Spleen (tissue), 7 donors: ENCODE data around the gene PCED1B.

Experiments
- POLR2A ChIP-seq, 3 donors: fragments of 450-650 bp; IDR thresholded peaks; one replicate each; pipeline ENCODE4 v1.5.1; 2017; ENCODE audit warnings: antibody characterized with exemption in 3 of 3, mild to moderate bottlenecking in 1 of 3
- POLR2AphosphoS5 ChIP-seq, 3 donors: sonication (generic); formaldehyde crosslinking; IDR thresholded peaks; one replicate each; pipeline ENCODE4 v1.5.1; 2017; ENCODE audit warnings: antibody characterized with exemption in 3 of 3
- TF ChIP-seq, protein P1 (sequence below), 11 experiments: fragments of 200-600 bp in 7 of 11; fragments of 450-650 bp in 4 of 11; sonication (generic) in 4 of 11; IDR thresholded peaks in 8 of 11; conservative IDR thresholded peaks in 3 of 11; 1 replicate in 7 of 11; 2 replicates in 4 of 11; pipeline versions ENCODE4 v1.4.0 to v1.8.0; 2016 to 2021; ENCODE audit warnings: antibody characterized with exemption in 11 of 11, inconsistent platforms in 4 of 11, mild to moderate bottlenecking in 1 of 11
- donor health status: DM: no; HTN: no; CAD: no; lungs with moderate emphysema.
- donor health status: DM: no; HTN: no; CAD: no.
- donor health status: DM: no; HTN: no; CAD: no.

DNA sequence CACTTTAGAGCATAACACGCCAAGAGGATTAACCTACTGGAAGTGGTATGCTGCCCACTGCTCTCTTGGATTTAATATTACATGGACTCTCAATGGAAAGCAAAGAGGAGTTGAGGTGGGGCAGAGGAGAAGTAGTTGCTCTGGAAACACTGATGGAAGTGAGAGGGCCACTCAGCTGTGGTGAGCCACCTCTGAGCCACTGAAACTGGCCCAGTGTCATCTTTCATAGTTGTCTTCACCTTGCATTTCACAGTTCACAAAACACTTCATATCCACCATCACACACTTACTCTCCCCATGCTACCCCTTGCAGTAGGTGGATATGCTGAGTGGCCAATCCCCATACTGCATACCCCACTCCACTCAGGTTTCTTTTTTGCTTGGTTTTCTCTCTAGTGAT is 12.2 kb upstream of the PCED1B start:
- TF ChIP-seq, protein P1, sequence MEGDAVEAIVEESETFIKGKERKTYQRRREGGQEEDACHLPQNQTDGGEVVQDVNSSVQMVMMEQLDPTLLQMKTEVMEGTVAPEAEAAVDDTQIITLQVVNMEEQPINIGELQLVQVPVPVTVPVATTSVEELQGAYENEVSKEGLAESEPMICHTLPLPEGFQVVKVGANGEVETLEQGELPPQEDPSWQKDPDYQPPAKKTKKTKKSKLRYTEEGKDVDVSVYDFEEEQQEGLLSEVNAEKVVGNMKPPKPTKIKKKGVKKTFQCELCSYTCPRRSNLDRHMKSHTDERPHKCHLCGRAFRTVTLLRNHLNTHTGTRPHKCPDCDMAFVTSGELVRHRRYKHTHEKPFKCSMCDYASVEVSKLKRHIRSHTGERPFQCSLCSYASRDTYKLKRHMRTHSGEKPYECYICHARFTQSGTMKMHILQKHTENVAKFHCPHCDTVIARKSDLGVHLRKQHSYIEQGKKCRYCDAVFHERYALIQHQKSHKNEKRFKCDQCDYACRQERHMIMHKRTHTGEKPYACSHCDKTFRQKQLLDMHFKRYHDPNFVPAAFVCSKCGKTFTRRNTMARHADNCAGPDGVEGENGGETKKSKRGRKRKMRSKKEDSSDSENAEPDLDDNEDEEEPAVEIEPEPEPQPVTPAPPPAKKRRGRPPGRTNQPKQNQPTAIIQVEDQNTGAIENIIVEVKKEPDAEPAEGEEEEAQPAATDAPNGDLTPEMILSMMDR (IDR thresholded peaks at IDR 0.05 in 8 of 11, conservative IDR thresholded peaks at IDR 0.05 in 3 of 11) = no peak
- TF ChIP-seq POLR2A (IDR thresholded peaks at IDR 0.05) (no peak), POLR2AphosphoS5 (IDR thresholded peaks at IDR 0.05) (no peak)
